Femur (tissue), 1 donor: ENCODE measurements around the gene ADAM15.

ENCODE experiments used
- DNase-seq: peaks from one replicate; pipeline ENCODE4 v3.0.0-alpha.2; 2017

The ADAM15 gene

DNA sequence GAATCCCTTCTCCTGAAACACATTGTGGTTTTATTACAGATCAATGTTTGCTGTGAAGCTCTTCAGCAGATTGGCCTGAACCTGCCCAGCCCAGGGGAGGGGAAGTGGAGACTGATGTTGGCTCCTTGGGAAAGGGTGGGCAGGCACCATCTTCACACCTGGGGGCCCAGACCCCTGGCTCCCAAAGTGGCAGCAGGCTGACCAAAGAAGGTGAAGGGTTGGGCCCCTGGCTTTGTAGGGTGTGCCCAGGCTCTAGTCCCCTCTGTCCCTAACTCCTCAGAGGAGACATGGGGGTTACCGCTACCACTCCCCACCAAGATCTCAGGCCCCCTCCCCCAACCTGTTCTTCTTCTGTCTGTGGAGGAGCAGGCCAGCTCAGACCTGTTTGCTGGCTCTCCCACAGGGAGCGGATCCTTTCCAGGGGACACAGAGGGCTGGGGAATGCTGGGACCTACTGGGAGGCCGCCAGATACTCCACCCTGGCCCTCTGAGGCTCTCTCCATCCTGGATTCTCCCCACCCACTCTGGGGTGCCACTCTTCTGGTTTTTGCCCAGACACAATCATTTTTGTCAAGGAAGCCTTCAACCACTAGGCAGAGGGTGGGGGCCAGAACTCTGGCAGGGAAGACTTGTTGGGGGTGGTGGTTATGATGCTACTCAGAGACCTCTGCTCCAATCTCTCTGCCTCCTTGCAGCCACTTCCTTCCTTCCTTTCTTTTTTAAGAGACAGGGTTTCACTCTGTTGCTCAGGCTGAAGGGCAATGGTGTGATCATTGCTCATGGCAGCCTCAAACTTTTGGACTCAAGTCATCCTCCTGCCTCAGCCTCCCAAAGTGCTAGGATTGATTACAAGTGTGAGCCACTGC is 22.5 kb downstream of the ADAM15 start:
- DNase-seq = peak; percentile 11

- DNase-seq = no peak
These were observed 24.4 kb downstream of the ADAM15 start for GRCh38 chr1:155075535-155075934.

DNA sequence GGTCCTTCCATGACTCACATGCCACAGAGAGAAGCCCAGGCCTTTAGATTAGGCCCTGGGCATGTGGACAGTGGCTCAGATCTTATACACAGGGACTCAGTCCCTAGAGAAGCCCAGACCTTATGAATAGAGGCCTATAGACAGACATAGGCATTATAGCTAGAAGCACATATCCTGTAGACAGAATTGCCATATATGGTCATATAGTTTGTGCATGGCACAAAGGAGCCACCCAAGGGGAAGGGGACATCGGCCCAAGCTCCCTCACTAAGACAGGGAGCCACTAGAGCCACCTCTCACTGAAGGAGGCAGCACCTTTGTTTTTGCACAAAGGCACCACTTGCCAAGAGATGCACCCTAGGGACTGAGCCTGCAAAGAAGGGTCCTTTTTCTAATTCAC is 25.3 kb downstream of the ADAM15 start:
- no peak for DNase-seq

- DNase-seq = no peak
These were observed 26.2 kb downstream of the ADAM15 start for GRCh38 chr1:155077346-155077745.

- DNase-seq = peak; percentile 14
These were observed 26.8 kb downstream of the ADAM15 start for GRCh38 chr1:155077758-155078445.

- peak; percentile 85 for DNase-seq
These were observed 27.5 kb downstream of the ADAM15 start, which contains the start of gene EFNA3 for GRCh38 chr1:155078469-155079209. Gene EFNA3, plus strand, starts transcription at chr1:155078837. Its CDS starts 105 bp downstream, at chr1:155078942.

DNA sequence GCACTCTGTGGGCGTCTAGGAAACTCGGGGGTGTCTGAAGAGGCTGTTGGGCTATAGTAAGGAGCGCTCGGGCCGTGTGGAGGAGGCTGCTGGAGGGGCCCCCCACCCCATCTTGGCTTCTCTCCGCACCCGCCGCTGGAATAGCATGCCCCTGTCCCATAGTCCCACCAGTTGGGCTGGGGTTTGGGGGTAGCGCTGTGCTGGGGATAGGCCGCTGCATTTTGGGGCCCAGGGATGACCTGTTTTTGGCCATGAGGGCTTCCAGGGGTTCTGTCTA is 28.0 kb downstream of the ADAM15 start:
- no peak for DNase-seq

GRCh38 chr1:155079487-155080311 is 28.6 kb downstream of the ADAM15 start:
- DNase-seq = no peak

DNA sequence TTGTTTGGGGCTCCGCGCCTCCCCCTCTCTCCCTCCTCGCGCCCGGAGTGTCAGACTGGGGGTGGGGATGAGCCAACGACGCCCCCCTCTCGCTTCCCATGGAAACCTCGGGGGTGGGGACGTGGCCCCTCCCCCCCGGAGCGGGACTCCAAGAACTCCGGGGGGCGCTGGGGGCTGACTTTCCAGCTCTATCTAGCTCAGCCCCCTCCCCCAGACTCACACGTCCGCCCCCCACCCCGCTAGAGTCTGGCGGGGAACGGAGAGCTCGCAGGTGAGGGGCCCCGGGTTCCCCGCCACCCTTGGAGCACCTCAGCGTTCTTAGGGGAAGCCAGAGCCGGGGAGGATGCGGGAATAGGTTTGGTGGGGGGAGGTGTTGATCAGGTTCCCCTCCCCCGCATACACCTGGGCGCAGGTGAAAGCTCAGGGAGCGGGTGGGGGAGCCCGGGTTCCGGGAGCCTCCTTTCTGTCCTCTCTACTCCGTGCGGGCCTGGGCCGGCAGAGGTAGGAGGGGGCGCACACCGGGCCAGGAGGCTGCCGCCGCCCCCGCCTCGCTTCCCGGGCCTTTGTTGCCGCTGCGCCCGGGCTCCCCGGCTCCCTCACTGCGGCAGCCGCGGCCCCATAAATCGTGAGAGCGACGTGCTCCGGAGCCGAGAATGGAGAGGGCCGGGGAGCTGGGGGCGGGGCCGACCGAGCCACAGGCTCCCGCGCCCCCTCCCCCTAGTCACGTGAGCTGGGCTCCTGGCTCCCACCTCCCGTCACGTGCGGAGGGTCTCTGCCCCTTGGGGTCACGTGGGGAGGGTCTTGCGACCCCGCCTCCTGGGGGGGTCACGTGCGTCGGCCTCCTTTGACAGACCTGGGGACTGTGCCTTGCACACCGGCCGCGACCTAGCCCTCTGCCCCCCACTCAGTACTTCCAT is 29.5 kb downstream of the ADAM15 start:
- DNase-seq = peak; percentile 51

- no peak for DNase-seq
These were observed 30.6 kb downstream of the ADAM15 start for GRCh38 chr1:155081472-155082300.

GRCh38 chr1:155082301-155083051 is 31.4 kb downstream of the ADAM15 start:
- no peak for DNase-seq

DNA sequence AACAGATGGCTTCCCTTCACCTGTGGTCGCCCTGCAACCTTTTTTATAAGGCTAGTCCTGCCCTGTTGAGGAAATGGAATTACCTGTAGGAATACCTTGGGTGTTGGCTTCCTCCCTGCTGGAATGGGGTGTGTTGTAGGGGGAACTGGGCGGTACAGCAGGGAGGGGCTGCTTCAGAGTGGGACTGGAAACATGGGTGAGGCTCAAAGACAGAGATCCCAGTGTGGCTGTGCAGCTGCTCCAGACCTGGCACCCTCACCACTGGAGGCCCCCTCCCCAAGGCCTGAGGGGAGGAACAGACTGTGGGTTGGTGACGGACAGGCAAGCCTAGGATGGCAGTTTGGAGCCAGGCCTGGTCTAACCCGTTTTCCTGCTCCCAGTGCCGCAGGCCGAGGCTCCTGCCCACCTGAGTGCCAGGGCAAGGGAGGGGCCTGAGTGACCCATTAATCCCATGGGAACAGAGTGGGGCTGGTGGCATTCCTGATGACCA is 32.0 kb downstream of the ADAM15 start:
- no peak for DNase-seq

DNA sequence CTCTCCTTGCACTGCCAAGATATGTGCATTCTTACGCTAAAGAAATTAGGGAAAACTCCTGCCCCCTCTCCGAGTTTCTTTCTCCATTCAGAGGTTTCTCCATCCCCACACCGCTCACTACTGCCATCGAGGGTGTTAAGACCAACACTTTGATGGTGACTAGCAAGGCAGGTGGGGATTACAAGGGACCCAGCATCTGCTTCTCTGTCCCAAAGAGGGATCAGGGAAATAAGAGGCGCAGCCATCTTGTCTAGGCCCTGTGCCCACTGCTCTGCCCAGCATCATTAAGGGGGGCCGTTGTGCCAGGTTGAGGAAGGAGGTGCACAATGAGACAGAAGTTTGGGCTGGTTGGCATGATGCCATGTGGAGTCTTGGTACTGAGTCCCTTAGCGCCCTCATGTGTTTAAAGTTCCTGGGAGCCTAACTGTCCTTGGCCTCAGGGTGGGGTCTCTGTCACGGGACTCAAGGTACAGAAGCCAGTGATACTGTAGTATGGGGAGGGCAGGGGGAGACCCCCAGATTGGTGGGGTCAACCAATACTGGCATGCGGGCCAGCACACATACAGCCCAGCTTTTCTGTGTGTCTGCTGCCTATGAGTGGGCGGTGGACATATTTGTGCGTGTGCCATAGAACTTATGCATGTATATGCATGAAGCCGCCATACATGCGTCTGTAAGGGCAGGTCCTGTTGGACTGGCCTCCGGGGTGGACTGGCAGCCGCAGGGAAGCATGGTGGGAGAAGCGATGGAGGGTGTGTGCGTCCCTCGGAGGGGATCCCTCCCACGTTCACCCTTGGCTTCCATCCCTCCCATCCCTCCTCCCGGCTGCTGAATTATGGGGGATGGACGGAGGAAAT is 33.0 kb downstream of the ADAM15 start:
- peak; percentile 57 for DNase-seq

- DNase-seq = peak; percentile 96
These were observed 33.8 kb downstream of the ADAM15 start for GRCh38 chr1:155084722-155085503.

DNA sequence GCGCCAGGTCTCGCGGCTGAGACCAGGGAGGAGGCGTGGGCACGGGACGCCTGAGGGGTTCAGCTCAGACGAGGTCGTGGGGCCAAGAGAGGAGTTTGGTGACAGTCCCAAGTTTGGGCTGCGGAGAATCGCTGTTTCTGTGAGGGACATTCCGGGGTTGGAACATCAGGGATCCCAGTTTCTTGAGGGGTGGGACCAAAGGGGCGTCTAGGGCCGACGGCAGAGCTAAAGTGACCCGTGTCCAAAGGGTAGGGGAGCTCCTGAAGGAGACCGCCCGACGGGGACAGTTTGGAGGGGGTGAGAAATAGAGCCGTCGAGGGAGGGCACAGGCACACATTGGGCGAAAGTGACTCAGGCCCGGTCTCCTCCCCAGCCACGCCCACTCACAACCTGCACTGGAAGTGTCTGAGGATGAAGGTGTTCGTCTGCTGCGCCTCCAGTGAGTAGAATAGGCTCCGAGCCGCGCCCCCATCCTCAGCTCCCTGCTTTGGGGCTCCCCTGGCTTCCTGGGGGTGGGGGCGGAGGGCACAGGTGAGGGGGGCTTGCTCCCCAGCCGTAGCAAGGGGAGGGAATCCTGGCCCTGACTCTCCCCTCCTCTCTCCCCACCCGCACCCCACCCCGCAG is 34.5 kb downstream of the ADAM15 start:
- peak; percentile 69 for DNase-seq

GRCh38 chr1:155086128-155086741 is 35.1 kb downstream of the ADAM15 start:
- peak; percentile 82 for DNase-seq
